HG03108 (cell line): ENCODE results near the gene LYRM1.
"Not testable (repeated sequence)": the region's sequence is repeated elsewhere in the genome, so short reads cannot be mapped to it uniquely, and the experiment has no call there.

Experiments used
- ATAC-seq: cut with Tn5 transposase; IDR thresholded peaks from one replicate; pipeline ENCODE4 v1.9.1; 2021; ENCODE audit warnings: moderate library complexity; ENCODE audit not compliant: unreplicated experiment

LYRM1 gene

GRCh38 chr16:20971401-20971800, 70.8 kb downstream of the LYRM1 start:
- ATAC-seq, result no peak

GRCh38 chr16:20973201-20973600, 72.6 kb downstream of the LYRM1 start:
- not testable (repeated sequence) for ATAC-seq
